ENCODE measurements around the gene UNC119. TPM values are rescaled to one million over a fixed set of nuclear protein-coding genes. Genes with fewer than 3 reads are reported as not detected.

The UNC119 gene
- total and polyA plus RNA-seq, 12 donors = 26.7 to 80.8 (median 38.8) TPM

- TF ChIP-seq CTCF (IDR thresholded peaks at IDR 0.05) (no peak), POLR2A (IDR thresholded peaks at IDR 0.05) (no peak)
- H3K27me3 ChIP-seq = no peaks in the 10 kb centered on the region
- DNase-seq = no peak
- no peaks in the 10 kb centered on the region for H3K36me3 ChIP-seq (replicated peaks in 1 of 2)
- H3K4me3 ChIP-seq = no peak overlapping the region
- H3K4me1 ChIP-seq (replicated peaks in 1 of 2) = peaks cover 6 to 18% of the 10 kb centered on the region in 2 donors
- intact Hi-C loops (cut with DNase I) = no loop called here
- 85 to 95% (median 93%) methylated on average over 13 to 14 of the region's 14 CpGs for WGBS, 4 donors
- no peaks in the 10 kb centered on the region for H3K9me3 ChIP-seq (replicated peaks in 1 of 3)
- no peak overlapping the region for H3K27ac ChIP-seq
Observed at GRCh38 chr17:28575126-28575795, 22.8 kb upstream of the UNC119 start.

GRCh38 chr17:28574526-28574925, 22.1 kb upstream of the UNC119 start:
- 95 to 97% (median 96%) methylated on average over 2 to 7 of the region's 7 CpGs for WGBS, 4 donors
- Histone ChIP-seq H3K36me3 (replicated peaks in 1 of 2) (no peaks in the 10 kb centered on the region), H3K4me3 (no peak overlapping the region), H3K4me1 (replicated peaks in 1 of 2) (peaks cover 13 to 25% of the 10 kb centered on the region in 2 donors), H3K27me3 (no peaks in the 10 kb centered on the region), H3K9me3 (replicated peaks in 1 of 3) (no peaks in the 10 kb centered on the region), H3K27ac (no peak overlapping the region)
- no peak for DNase-seq
- TF ChIP-seq CTCF (IDR thresholded peaks at IDR 0.05) (no peak), POLR2A (IDR thresholded peaks at IDR 0.05) (no peak)
- intact Hi-C loops (cut with DNase I) = no loop called here

GRCh38 chr17:28573966-28574480, 21.6 kb upstream of the UNC119 start:
- no peaks in the 10 kb centered on the region for H3K36me3 ChIP-seq (replicated peaks in 1 of 2)
- no peak for DNase-seq

GRCh38 chr17:28573521-28573920, 21.1 kb upstream of the UNC119 start:
- no peak for DNase-seq
- 92 to 99% (median 96%) methylated on average over 7 to 9 of the region's 9 CpGs for WGBS, 4 donors
- Histone ChIP-seq H3K9me3 (replicated peaks in 1 of 3) (no peaks in the 10 kb centered on the region), H3K27me3 (no peaks in the 10 kb centered on the region), H3K36me3 (replicated peaks in 1 of 2) (no peaks in the 10 kb centered on the region), H3K4me1 (replicated peaks in 1 of 2) (peaks cover 13 to 30% of the 10 kb centered on the region in 2 donors), H3K4me3 (no peak overlapping the region), H3K27ac (no peak overlapping the region)
- intact Hi-C loops (cut with DNase I) = no loop called here
- no peak for TF ChIP-seq CTCF (IDR thresholded peaks at IDR 0.05)
- TF ChIP-seq POLR2A (IDR thresholded peaks at IDR 0.05) = no peak

More at GRCh38 chr17:28573966-28574480, 21.6 kb upstream of the UNC119 start:
- intact Hi-C loops (cut with DNase I) = no loop called here
- Histone ChIP-seq H3K9me3 (replicated peaks in 1 of 3) (no peaks in the 10 kb centered on the region), H3K27ac (no peak overlapping the region), H3K4me1 (replicated peaks in 1 of 2) (peaks cover 13 to 30% of the 10 kb centered on the region in 2 donors), H3K27me3 (no peaks in the 10 kb centered on the region), H3K4me3 (no peak overlapping the region)
- TF ChIP-seq CTCF (IDR thresholded peaks at IDR 0.05) (no peak), POLR2A (IDR thresholded peaks at IDR 0.05) (no peak)
- WGBS, 4 donors = 92 to 98% (median 94%) methylated on average over 6 of the region's 6 CpGs

Measured in adrenal gland (tissue), 12 donors.